Esophagus muscularis mucosa (tissue), 3 donors: ENCODE data around the gene PLD5.

Source experiments
- POLR2A ChIP-seq: fragments of 450-650 bp; IDR thresholded peaks from one replicate; pipeline ENCODE4 v1.6.1; 2017; ENCODE audit warnings: antibody characterized with exemption, moderate library complexity, mild to moderate bottlenecking, low read depth
- TF ChIP-seq, protein P1 (sequence below), 3 experiments: fragments of 200-600 bp in 2 of 3; fragments of 450-650 bp in 1 of 3; sonication (generic) in 2 of 3; IDR thresholded peaks; one replicate each; pipeline ENCODE4 v1.5.1; 2017 to 2019; ENCODE audit warnings: antibody characterized with exemption in 3 of 3, mild to moderate bottlenecking in 2 of 3, moderate library complexity in 1 of 3

DNA sequence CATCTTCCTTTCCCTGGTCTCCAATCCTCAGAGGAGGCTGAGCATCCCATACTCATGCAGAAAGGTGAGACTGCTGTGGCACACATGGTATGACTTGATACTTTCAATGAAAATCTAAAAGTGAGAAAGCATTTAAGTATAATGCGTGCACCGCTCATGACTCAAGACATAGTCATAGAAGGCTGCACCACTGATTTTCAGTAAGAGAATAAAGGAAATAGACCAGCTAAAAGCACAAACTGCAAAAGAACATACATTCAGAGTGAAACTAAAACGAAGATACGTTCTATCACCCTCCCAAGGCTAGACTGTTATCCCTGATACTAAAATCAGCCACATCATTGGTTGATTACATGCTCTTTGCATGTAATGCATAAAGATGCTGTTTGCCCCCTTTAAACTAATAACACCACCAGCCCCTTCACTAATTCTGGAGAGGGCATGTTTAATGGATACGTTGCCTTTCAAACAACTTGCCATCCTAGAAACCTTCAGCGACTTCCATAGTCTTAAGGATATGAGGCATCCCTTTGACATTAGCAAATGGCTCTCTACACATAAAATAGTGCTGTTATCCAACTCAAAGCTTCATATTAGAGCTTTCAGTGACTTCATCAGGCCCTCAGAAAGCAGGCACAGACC, 2.1 kb downstream of the PLD5 start:
- TF ChIP-seq, protein P1, sequence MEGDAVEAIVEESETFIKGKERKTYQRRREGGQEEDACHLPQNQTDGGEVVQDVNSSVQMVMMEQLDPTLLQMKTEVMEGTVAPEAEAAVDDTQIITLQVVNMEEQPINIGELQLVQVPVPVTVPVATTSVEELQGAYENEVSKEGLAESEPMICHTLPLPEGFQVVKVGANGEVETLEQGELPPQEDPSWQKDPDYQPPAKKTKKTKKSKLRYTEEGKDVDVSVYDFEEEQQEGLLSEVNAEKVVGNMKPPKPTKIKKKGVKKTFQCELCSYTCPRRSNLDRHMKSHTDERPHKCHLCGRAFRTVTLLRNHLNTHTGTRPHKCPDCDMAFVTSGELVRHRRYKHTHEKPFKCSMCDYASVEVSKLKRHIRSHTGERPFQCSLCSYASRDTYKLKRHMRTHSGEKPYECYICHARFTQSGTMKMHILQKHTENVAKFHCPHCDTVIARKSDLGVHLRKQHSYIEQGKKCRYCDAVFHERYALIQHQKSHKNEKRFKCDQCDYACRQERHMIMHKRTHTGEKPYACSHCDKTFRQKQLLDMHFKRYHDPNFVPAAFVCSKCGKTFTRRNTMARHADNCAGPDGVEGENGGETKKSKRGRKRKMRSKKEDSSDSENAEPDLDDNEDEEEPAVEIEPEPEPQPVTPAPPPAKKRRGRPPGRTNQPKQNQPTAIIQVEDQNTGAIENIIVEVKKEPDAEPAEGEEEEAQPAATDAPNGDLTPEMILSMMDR (IDR thresholded peaks at IDR 0.05): no peak
- no peak for TF ChIP-seq POLR2A
